Heart left ventricle (tissue), 16 donors: ENCODE results near the gene CHD2. TPM values are rescaled to one million over a fixed set of nuclear protein-coding genes. Genes with fewer than 3 reads are reported as not detected.

Experiments
- ATAC-seq, 4 donors: fragments of 200-7000 bp; cut with Tn5 transposase; one replicate each; pipeline ENCODE4 v1.9.1; 2020 to 2022; ENCODE audit warnings: moderate library complexity in 4 of 4, mild to moderate bottlenecking in 3 of 4, moderate number of reproducible peaks in 1 of 4
- DNase-seq, 5 donors: peaks; one replicate each; pipeline ENCODE4 v3.0.0-alpha.2; 2020
- H3K27ac ChIP-seq, 12 donors: fragments of 200-600 bp; sonication (generic) in 4 of 12; one replicate each; pipeline versions ENCODE4 v1.5.0 to v1.8.0; 2016 to 2022; ENCODE audit warnings: mild to moderate bottlenecking in 2 of 12
- H3K27me3 ChIP-seq, 9 donors: fragments of 200-600 bp; sonication (generic) in 2 of 9; one replicate each; pipeline versions ENCODE4 v1.5.1 to v1.8.0; 2016 to 2022; ENCODE audit warnings: mild to moderate bottlenecking in 3 of 9
- H3K36me3 ChIP-seq, 9 donors: fragments of 200-600 bp; sonication (generic) in 2 of 9; one replicate each; pipeline versions ENCODE4 v1.5.0 to v1.8.0; 2018 to 2022; ENCODE audit warnings: mild to moderate bottlenecking in 2 of 9
- H3K4me1 ChIP-seq, 12 donors: fragments of 200-600 bp; sonication (generic) in 4 of 12; one replicate each; pipeline versions ENCODE4 v1.5.0 to v1.8.0; 2016 to 2022; ENCODE audit warnings: mild to moderate bottlenecking in 3 of 12
- H3K4me3 ChIP-seq, 12 donors: fragments of 200-600 bp; sonication (generic) in 4 of 12; one replicate each; pipeline versions ENCODE4 v1.5.0 to v1.8.0; 2017 to 2022; ENCODE audit warnings: mild to moderate bottlenecking in 9 of 12, moderate library complexity in 4 of 12
- H3K9me3 ChIP-seq, 12 donors: fragments of 200-600 bp; sonication (generic) in 4 of 12; one replicate each; pipeline versions ENCODE4 v1.5.0 to v1.8.0; 2016 to 2022; ENCODE audit warnings: mild to moderate bottlenecking in 1 of 12
- POLR2A ChIP-seq, 2 donors: fragments of 450-650 bp; IDR thresholded peaks; one replicate each; pipeline ENCODE4 v1.6.1; 2017; ENCODE audit warnings: antibody characterized with exemption in 2 of 2, mild to moderate bottlenecking in 2 of 2, moderate library complexity in 2 of 2
- WGBS, 4 donors: extraction: QIAGEN DNeasy Blood & Tissue Kit in 2 of 4; methylation state at CpG; one replicate each; pipeline versions ENCODE4 v1.1.5 to v1.1.7; 2013 to 2018; 5-methylcytosine and 5-hydroxymethylcytosine counted together
- intact Hi-C, 10 donors: fragments of 100-400 bp; cut with DNase I; formaldehyde crosslinking; loops; one replicate each; pipeline versions ENCODE4 v1.11.1 to v1.14.2; 2022
- polyA plus RNA-seq, 2 donors: library from polyadenylated mRNA; stranded (reverse); fragments of 200-250 nt; gene quantifications; one replicate each; pipeline ENCODE4 v1.2.3, GENCODE V29; 2013
- total RNA-seq, 9 donors: library from RNA; depleted of rRNA in 2 of 9; stranded (reverse); fragments of >200 nt in 2 of 9; fragmentation: NEBNext Ultra II Directional in 3 of 9; extraction: Animal tissue kit (Norgen Biotek cat#: 25700) in 3 of 9; gene quantifications; one replicate each; pipeline versions ENCODE4 v1.1.0 to v1.2.4, GENCODE V29; 2016 to 2023
- TF ChIP-seq, protein P1 (sequence below), 12 donors: fragments of 200-600 bp; sonication (generic) in 4 of 12; IDR thresholded peaks; one replicate each; pipeline versions ENCODE4 v1.5.0 to v1.8.0; 2018 to 2022; ENCODE audit warnings: antibody characterized with exemption in 12 of 12, mild to moderate bottlenecking in 5 of 12
- donor health status: ischemic (EF 13 %, LVEDD 7.1; RV severe dilation, severe dysfunction).
- donor health status: healthy with polysubstance abuse.
- donor health status: DM: no; HTN: yes; CAD: no.
- donor health status: DM: no; HTN: no; CAD: no.
- donor health status: ischemic (EF 25% LVEDD 6.9; RV normal size, moderate dysfunction).
- donor health status: ischemic (EF 25% LVEDD 5.7; RV mildly dilated, moderate dysfunction).
- donor health status: healthy.
- donor health status: DM: yes; HTN: yes; CAD: no.
- donor health status: ischemic (EF 35%, LVEDD 5.7; RV mildly dilated, moderate dysfunction).
- donor health status: nonischemic (EF 11% LVEDD 7.7; RV severe dilation, severe dysfunction).
- donor health status: DM: yes; HTN: yes; CAD: no.
- donor health status: PGD.
- donor health status: ischemic (EF 29% LVEDD 5.4; RV normal size, mild dysfunction).
- donor health status: nonischemic (EF 23%, LVEDD 6.1; RV moderate dilation, normal function).

The CHD2 gene
- total and polyA plus RNA-seq, 11 donors, result 23.1 to 76.8 (median 41.6) TPM

DNA sequence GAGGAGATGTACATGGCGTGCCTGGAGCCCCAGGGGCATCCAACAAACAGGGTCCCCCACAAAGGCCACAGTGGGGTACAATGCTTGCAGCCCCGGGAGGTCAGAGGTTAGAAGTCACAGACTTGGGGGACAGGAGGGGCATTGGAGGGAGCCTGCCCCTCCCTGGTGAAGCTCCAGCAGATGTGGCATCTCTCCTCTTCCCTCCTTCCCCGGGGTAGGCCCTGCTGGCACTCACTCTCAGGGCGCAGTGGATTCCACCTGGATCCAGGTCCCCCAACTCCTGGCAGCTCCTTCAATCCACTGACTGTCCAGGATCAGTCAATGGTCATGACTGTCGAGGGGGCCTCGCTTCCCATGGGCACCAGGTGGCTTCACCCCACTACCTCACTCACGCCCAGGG lies 156.7 kb downstream of the CHD2 start:
- no peak for ATAC-seq
- TF ChIP-seq, protein P1, sequence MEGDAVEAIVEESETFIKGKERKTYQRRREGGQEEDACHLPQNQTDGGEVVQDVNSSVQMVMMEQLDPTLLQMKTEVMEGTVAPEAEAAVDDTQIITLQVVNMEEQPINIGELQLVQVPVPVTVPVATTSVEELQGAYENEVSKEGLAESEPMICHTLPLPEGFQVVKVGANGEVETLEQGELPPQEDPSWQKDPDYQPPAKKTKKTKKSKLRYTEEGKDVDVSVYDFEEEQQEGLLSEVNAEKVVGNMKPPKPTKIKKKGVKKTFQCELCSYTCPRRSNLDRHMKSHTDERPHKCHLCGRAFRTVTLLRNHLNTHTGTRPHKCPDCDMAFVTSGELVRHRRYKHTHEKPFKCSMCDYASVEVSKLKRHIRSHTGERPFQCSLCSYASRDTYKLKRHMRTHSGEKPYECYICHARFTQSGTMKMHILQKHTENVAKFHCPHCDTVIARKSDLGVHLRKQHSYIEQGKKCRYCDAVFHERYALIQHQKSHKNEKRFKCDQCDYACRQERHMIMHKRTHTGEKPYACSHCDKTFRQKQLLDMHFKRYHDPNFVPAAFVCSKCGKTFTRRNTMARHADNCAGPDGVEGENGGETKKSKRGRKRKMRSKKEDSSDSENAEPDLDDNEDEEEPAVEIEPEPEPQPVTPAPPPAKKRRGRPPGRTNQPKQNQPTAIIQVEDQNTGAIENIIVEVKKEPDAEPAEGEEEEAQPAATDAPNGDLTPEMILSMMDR (IDR thresholded peaks at IDR 0.05), result no peak
- TF ChIP-seq POLR2A (IDR thresholded peaks at IDR 0.05), result no peak
- Histone ChIP-seq H3K27me3 (no peaks in the 10 kb centered on the region), H3K4me3 (no peak overlapping the region), H3K27ac (peak overlapping the region in 1 of 12 donors; percentile 42), H3K36me3 (peaks cover 0 to 11% (median 1%) of the 10 kb centered on the region in 9 donors), H3K9me3 (no peaks in the 10 kb centered on the region), H3K4me1 (peaks cover 0 to 46% (median 10%) of the 10 kb centered on the region in 12 donors)
- intact Hi-C loops, result no loop called here
- DNase-seq, result peak in 1 of 5 donors; percentile 35
- WGBS, 4 donors, result 83 to 93% (median 85%) methylated on average over 4 to 7 of the region's 7 CpGs

GRCh38 chr15:93057618-93058017 lies 157.5 kb downstream of the CHD2 start:
- peak overlapping the region in 1 of 12 donors; percentile 24 for H3K27ac ChIP-seq
- DNase-seq, result no peak

GRCh38 chr15:93058128-93058527 lies 158.0 kb downstream of the CHD2 start:
- ATAC-seq (no peak), DNase-seq (no peak)
- Histone ChIP-seq H3K4me3 (no peak overlapping the region), H3K4me1 (peaks cover 0 to 52% (median 11%) of the 10 kb centered on the region in 12 donors), H3K27ac (peak overlapping the region in 1 of 12 donors; percentile 24), H3K9me3 (no peaks in the 10 kb centered on the region), H3K27me3 (no peaks in the 10 kb centered on the region), H3K36me3 (peaks cover 0 to 8% (median 0%) of the 10 kb centered on the region in 9 donors)
- WGBS, 4 donors, result 75 to 89% (median 86%) methylated on average over 7 to 8 of the region's 8 CpGs
- no peak for TF ChIP-seq POLR2A (IDR thresholded peaks at IDR 0.05)
- TF ChIP-seq, protein P1 (IDR thresholded peaks at IDR 0.05), result no peak
- intact Hi-C loops, result no loop called here

More at GRCh38 chr15:93057618-93058017, 157.5 kb downstream of the CHD2 start:
- intact Hi-C loops, result no loop called here
- Histone ChIP-seq H3K27me3 (no peaks in the 10 kb centered on the region), H3K36me3 (peaks cover 0 to 8% (median 0%) of the 10 kb centered on the region in 9 donors), H3K9me3 (no peaks in the 10 kb centered on the region), H3K4me1 (peaks cover 0 to 49% (median 11%) of the 10 kb centered on the region in 12 donors), H3K4me3 (no peak overlapping the region)
- ATAC-seq, result no peak
- 72 to 84% (median 77%) methylated on average over 8 of the region's 8 CpGs for WGBS, 4 donors
- no peak for TF ChIP-seq POLR2A (IDR thresholded peaks at IDR 0.05)
- TF ChIP-seq, protein P1 (IDR thresholded peaks at IDR 0.05), result no peak

- no peak for TF ChIP-seq POLR2A (IDR thresholded peaks at IDR 0.05)
- TF ChIP-seq, protein P1 (IDR thresholded peaks at IDR 0.05), result no peak
- Histone ChIP-seq H3K4me1 (peaks cover 0 to 60% (median 15%) of the 10 kb centered on the region in 12 donors), H3K27me3 (no peaks in the 10 kb centered on the region), H3K4me3 (no peak overlapping the region), H3K36me3 (peaks cover 0 to 8% (median 0%) of the 10 kb centered on the region in 9 donors), H3K9me3 (no peaks in the 10 kb centered on the region), H3K27ac (peak overlapping the region in 1 of 12 donors; percentile 58)
- DNase-seq (no peak), ATAC-seq (no peak)
- 74 to 81% (median 76%) methylated on average over 15 to 18 of the region's 18 CpGs for WGBS, 4 donors
- intact Hi-C loops, result no loop called here
Observed at GRCh38 chr15:93058904-93059427, 158.8 kb downstream of the CHD2 start.
